Measurements from ENCODE around the gene MAP2K2. TPM values are rescaled to one million over a fixed set of nuclear protein-coding genes. Genes with fewer than 3 reads are reported as not detected.

MAP2K2 gene
- total and polyA plus RNA-seq, 9 of the 15 experiments (the other 6 are each of a cell fraction or from before 2014, with no cell fraction given): 1.0 to 151 (median 58.3) TPM

DNA sequence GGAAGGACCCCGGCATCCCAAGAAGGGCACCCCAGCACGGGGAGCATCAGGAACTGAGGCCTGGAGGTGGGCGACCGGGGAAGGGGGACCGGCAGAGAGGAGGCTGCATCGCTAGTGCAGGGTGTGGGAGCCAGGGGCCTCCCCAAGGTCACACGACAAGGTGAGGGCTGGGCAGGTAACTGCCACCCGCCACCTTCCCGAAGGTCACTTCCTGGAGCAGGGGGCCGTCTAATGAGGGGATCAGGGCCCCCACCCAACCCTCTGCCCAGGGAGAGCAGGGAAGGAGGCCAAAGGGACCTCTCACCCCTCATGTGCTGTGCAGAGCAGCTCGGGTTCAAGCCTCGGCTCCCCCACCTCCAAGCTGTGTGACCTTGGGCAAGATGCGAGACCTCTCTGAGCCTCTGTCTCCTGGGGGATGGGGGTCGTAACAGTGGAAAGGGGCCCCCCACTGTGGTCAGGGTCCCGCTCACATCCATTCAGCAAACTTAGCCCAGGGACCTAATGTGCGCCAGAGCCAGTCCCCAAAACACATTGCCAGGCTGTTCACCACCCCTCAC lies 63.2 kb downstream of the MAP2K2 start (continued):
- TF ChIP-seq, protein P1, sequence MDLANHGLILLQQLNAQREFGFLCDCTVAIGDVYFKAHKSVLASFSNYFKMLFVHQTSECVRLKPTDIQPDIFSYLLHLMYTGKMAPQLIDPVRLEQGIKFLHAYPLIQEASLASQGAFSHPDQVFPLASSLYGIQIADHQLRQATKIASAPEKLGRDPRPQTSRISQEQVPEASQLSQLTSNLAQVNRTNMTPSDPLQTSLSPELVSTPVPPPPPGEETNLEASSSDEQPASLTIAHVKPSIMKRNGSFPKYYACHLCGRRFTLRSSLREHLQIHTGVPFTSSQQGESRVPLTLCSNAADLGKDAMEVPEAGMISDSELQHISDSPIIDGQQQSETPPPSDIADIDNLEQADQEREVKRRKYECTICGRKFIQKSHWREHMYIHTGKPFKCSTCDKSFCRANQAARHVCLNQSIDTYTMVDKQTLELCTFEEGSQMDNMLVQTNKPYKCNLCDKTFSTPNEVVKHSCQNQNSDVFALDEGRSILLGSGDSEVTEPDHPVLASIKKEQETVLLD (IDR thresholded peaks at IDR 0.05): no peak
- TF ChIP-seq ZNF133 (CRISPR knock-in tag; IDR thresholded peaks at IDR 0.05) (no peak), GABPB1 (CRISPR knock-in tag; IDR thresholded peaks at IDR 0.05) (0 out of 2 replicates have a peak, but pooled peaks have one; percentile 15), TCF3 (CRISPR knock-in tag; IDR thresholded peaks at IDR 0.05) (no peak), PCBP1 (IDR thresholded peaks at IDR 0.05; ENCODE audit: low read depth, low read length, poor library complexity, severe bottlenecking) (no peak), NR2F6 (CRISPR knock-in tag; IDR thresholded peaks at IDR 0.05) (no peak), ZNF79 (CRISPR knock-in tag; IDR thresholded peaks at IDR 0.05; ENCODE audit: low read depth) (no peak), NFXL1 (CRISPR knock-in tag; IDR thresholded peaks at IDR 0.05) (no peak), SIRT6 (IDR thresholded peaks at IDR 0.05; ENCODE audit: low read depth, low read length) (no peak), MECOM (CRISPR knock-in tag; IDR thresholded peaks at IDR 0.05) (no peak), ARNT (IDR thresholded peaks at IDR 0.05) (no peak), POLR2G (IDR thresholded peaks at IDR 0.05; ENCODE audit: low read depth, low read length) (peak; percentile 8), MYNN (IDR thresholded peaks at IDR 0.05) (no peak), MYNN (CRISPR knock-in tag; IDR thresholded peaks at IDR 0.05) (no peak), ZKSCAN1 (IDR thresholded peaks at IDR 0.05; ENCODE audit: low read depth, low read length) (0 out of 2 replicates have a peak, but pooled peaks have one; percentile 51), BCOR (IDR thresholded peaks at IDR 0.05) (peak; percentile 72), STAG1 (CRISPR knock-in tag; IDR thresholded peaks at IDR 0.05; ENCODE audit: borderline replicate concordance) (peak; percentile 9; the same call in 1 of the 2 replicates), PTBP1 (IDR thresholded peaks at IDR 0.05; ENCODE audit: low read depth, low read length) (0 out of 2 replicates have a peak, but pooled peaks have one; percentile 52), SOX6 (IDR thresholded peaks at IDR 0.05) (no peak), TAL1 (IDR thresholded peaks at IDR 0.05) (no peak), MEF2D (tag; conservative IDR thresholded peaks at IDR 0.05; ENCODE audit: low read depth) (no peak), RBM17 (IDR thresholded peaks at IDR 0.05; ENCODE audit: borderline replicate concordance, low read depth, low read length) (no peak)
- TF ChIP-seq, protein P2, sequence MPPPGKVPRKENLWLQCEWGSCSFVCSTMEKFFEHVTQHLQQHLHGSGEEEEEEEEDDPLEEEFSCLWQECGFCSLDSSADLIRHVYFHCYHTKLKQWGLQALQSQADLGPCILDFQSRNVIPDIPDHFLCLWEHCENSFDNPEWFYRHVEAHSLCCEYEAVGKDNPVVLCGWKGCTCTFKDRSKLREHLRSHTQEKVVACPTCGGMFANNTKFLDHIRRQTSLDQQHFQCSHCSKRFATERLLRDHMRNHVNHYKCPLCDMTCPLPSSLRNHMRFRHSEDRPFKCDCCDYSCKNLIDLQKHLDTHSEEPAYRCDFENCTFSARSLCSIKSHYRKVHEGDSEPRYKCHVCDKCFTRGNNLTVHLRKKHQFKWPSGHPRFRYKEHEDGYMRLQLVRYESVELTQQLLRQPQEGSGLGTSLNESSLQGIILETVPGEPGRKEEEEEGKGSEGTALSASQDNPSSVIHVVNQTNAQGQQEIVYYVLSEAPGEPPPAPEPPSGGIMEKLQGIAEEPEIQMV (tag; conservative IDR thresholded peaks at IDR 0.05; ENCODE audit: low read depth): no peak
- TF ChIP-seq, protein P3, sequence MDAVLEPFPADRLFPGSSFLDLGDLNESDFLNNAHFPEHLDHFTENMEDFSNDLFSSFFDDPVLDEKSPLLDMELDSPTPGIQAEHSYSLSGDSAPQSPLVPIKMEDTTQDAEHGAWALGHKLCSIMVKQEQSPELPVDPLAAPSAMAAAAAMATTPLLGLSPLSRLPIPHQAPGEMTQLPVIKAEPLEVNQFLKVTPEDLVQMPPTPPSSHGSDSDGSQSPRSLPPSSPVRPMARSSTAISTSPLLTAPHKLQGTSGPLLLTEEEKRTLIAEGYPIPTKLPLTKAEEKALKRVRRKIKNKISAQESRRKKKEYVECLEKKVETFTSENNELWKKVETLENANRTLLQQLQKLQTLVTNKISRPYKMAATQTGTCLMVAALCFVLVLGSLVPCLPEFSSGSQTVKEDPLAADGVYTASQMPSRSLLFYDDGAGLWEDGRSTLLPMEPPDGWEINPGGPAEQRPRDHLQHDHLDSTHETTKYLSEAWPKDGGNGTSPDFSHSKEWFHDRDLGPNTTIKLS (IDR thresholded peaks at IDR 0.05; ENCODE audit: borderline replicate concordance, low read depth): no peak
- TF ChIP-seq, protein P4, sequence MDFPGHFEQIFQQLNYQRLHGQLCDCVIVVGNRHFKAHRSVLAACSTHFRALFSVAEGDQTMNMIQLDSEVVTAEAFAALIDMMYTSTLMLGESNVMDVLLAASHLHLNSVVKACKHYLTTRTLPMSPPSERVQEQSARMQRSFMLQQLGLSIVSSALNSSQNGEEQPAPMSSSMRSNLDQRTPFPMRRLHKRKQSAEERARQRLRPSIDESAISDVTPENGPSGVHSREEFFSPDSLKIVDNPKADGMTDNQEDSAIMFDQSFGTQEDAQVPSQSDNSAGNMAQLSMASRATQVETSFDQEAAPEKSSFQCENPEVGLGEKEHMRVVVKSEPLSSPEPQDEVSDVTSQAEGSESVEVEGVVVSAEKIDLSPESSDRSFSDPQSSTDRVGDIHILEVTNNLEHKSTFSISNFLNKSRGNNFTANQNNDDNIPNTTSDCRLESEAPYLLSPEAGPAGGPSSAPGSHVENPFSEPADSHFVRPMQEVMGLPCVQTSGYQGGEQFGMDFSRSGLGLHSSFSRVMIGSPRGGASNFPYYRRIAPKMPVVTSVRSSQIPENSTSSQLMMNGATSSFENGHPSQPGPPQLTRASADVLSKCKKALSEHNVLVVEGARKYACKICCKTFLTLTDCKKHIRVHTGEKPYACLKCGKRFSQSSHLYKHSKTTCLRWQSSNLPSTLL (IDR thresholded peaks at IDR 0.05): no peak
